Activated T-cell treated with anti-CD3 and anti-CD28 coated beads for 48 hours (primary cell): ENCODE data around the gene NELL2.
"Not testable (repeated sequence)": the region's sequence is repeated elsewhere in the genome, so short reads cannot be mapped to it uniquely, and the experiment has no call there.

Source experiments
- DNase-seq: peaks from one replicate; pipeline ENCODE4 v3.0.0-alpha.2; 2020; ENCODE audit warnings: low read depth

The NELL2 gene

GRCh38 chr12:44778863-44779262 lies 97.3 kb downstream of the NELL2 start:
- DNase-seq = no peak

- DNase-seq = no peak
Observed at GRCh38 chr12:44777044-44777443, 99.1 kb downstream of the NELL2 start.

- no peak for DNase-seq
Observed at GRCh38 chr12:44775901-44776300, 100.2 kb downstream of the NELL2 start.

GRCh38 chr12:44774815-44775411 lies 101.2 kb downstream of the NELL2 start:
- peak; percentile 41 for DNase-seq

GRCh38 chr12:44771485-44772021 lies 104.6 kb downstream of the NELL2 start:
- no peak for DNase-seq

- DNase-seq = no peak
Observed at GRCh38 chr12:44765796-44766195, 110.3 kb downstream of the NELL2 start.

GRCh38 chr12:44763021-44763420 lies 113.1 kb downstream of the NELL2 start:
- DNase-seq = no peak

GRCh38 chr12:44759289-44759688 lies 116.8 kb downstream of the NELL2 start:
- no peak for DNase-seq

- DNase-seq = no peak
Observed at GRCh38 chr12:44750468-44750867, 125.6 kb downstream of the NELL2 start.

GRCh38 chr12:44749566-44749965 lies 126.5 kb downstream of the NELL2 start:
- DNase-seq = no peak

- no peak for DNase-seq
Observed at GRCh38 chr12:44748950-44749468, 127.1 kb downstream of the NELL2 start.

GRCh38 chr12:44741292-44741980 lies 134.7 kb downstream of the NELL2 start:
- not testable (repeated sequence) for DNase-seq

- DNase-seq = no peak
Observed at GRCh38 chr12:44738051-44738450, 138.1 kb downstream of the NELL2 start.

GRCh38 chr12:44728566-44728965 lies 147.5 kb downstream of the NELL2 start:
- DNase-seq = no peak

- no peak for DNase-seq
Observed at GRCh38 chr12:44720265-44720664, 155.8 kb downstream of the NELL2 start.

GRCh38 chr12:44717612-44718011 lies 158.5 kb downstream of the NELL2 start:
- DNase-seq = no peak

- no peak for DNase-seq
Observed at GRCh38 chr12:44716711-44717110, 159.4 kb downstream of the NELL2 start.

- DNase-seq = no peak
Observed at GRCh38 chr12:44711736-44712135, 164.4 kb downstream of the NELL2 start.

- no peak for DNase-seq
Observed at GRCh38 chr12:44709166-44709565, 166.9 kb downstream of the NELL2 start.

GRCh38 chr12:44708218-44708617 lies 167.9 kb downstream of the NELL2 start:
- DNase-seq = no peak

GRCh38 chr12:44703182-44703910 lies 172.8 kb downstream of the NELL2 start:
- no peak for DNase-seq

- no peak for DNase-seq
Observed at GRCh38 chr12:44697511-44697910, 178.6 kb downstream of the NELL2 start.

GRCh38 chr12:44696542-44696941 lies 179.6 kb downstream of the NELL2 start:
- no peak for DNase-seq
